ENCODE measurements around the gene NAPEPLD. TPM values are rescaled to one million over a fixed set of nuclear protein-coding genes. Genes with fewer than 3 reads are reported as not detected.

The NAPEPLD gene
- total and polyA plus RNA-seq, 2 of the 8 experiments (the other 6 are each of a cell fraction or from before 2014, with no cell fraction given), result 4.2 to 9.9 TPM

DNA sequence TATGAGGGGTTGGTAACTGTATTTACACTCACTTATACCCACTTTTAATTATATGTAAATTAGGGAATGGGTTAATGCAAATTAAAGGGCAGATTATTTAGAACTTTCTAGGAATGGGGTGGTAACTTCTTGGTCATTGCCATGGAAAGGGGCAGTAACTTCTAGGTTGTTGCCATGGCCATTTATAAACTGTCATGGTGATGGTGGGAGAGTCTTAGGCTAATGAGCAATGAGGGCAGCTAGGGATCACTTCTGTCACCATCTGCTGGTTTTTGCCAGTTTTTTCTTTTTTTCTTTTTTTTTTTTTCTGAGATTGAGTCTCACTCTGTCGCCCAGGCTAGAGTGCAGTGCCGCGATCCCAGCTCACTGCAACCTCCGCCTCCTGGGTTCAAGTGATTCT, 33.1 kb downstream of the NAPEPLD start:
- Histone ChIP-seq H3K18ac (ENCODE audit: extremely low read depth, low read length) (no peak overlapping the region), H2AFZ (ENCODE audit: low read length) (no peak overlapping the region), H3K9ac (replicated peaks in 1 of 4; ENCODE audit: extremely low read depth in 1 of 4, low read depth in 3 of 4, low read length in 3 of 4) (no peak overlapping the region), H2AK5ac (ENCODE audit: low read depth, low read length) (no peak overlapping the region), H3K27ac (ENCODE audit: low read depth, low read length) (no peak overlapping the region), H4K91ac (replicated peaks; ENCODE audit: insufficient read length, low read length) (no peak overlapping the region), H2BK15ac (ENCODE audit: low read length) (no peak overlapping the region), H2BK120ac (replicated peaks; ENCODE audit: low read depth, low read length) (no peak overlapping the region), H3K79me1 (ENCODE audit: low read depth, low read length) (no peaks in the 10 kb centered on the region), H3K27me3 (replicated peaks in 1 of 4; ENCODE audit: control insufficient read depth in 3 of 4, extremely low read depth in 1 of 4, insufficient read depth in 3 of 4, low read length in 3 of 4) (no peaks in the 10 kb centered on the region), H2BK12ac (ENCODE audit: low read depth, low read length) (no peak overlapping the region), H2BK5ac (ENCODE audit: low read depth, low read length) (no peak overlapping the region), H3K79me2 (ENCODE audit: control insufficient read depth in 1 of 2, insufficient read depth in 2 of 2, low read length in 2 of 2) (no peaks in the 10 kb centered on the region), H3K4me3 (ENCODE audit: extremely low read depth in 1 of 4, insufficient read depth in 2 of 4, low read depth in 3 of 4, low read length in 4 of 4) (no peak overlapping the region), H2BK20ac (ENCODE audit: low read length) (no peak overlapping the region), H3K4ac (replicated peaks; ENCODE audit: insufficient read length, low read depth, low read length) (no peak overlapping the region), H3K4me2 (ENCODE audit: insufficient read depth in 1 of 2, low read depth in 2 of 2, low read length in 2 of 2) (no peak overlapping the region), H4K20me1 (replicated peaks in 1 of 2; ENCODE audit: control insufficient read depth in 1 of 2, insufficient read depth in 2 of 2, low read length in 2 of 2) (no peaks in the 10 kb centered on the region), H3K23me2 (ENCODE audit: low read depth, low read length) (no peaks in the 10 kb centered on the region), H3K56ac (replicated peaks; ENCODE audit: insufficient read length, low read depth, low read length) (no peak overlapping the region), H3K4me1 (replicated peaks in 1 of 4; ENCODE audit: control insufficient read depth in 3 of 4, insufficient read depth in 4 of 4, low read length in 3 of 4) (no peaks in the 10 kb centered on the region), H3K36me3 (ENCODE audit: control insufficient read depth in 2 of 4, insufficient read depth in 4 of 4, low read length in 3 of 4) (peaks cover 0 to 15% (median 6%) of the 10 kb centered on the region in 4 experiments; a peak in 3 of 8 replicates), H3K9me3 (ENCODE audit: insufficient read depth in 2 of 2, low read depth in 1 of 2, low read length in 1 of 2) (no peaks in the 10 kb centered on the region), H3K23ac (ENCODE audit: insufficient read length) (no peak overlapping the region), H4K8ac (ENCODE audit: extremely low read depth, insufficient read depth, low read length) (no peak overlapping the region), H3K14ac (ENCODE audit: insufficient read length) (no peak overlapping the region), H4K5ac (ENCODE audit: insufficient read length, low read depth, low read length) (no peak overlapping the region)
- POLR2A ChIA-PET (ENCODE audit: partially characterized antibody), result no interaction called here
- WGBS, 2 experiments (ENCODE audit: extremely low coverage in 1 of 2, insufficient coverage in 1 of 2, insufficient read length in 1 of 2, insufficient replicate concordance in 2 of 2, low coverage in 1 of 2, low lambda C conversion rate in 2 of 2, missing lambda C conversion rate in 1 of 2), result 86% methylated on average over 4 of the region's 4 CpGs; no CpG with 5 or more reads in 1 of the 2 experiments
- CTCF ChIA-PET (ENCODE audit: partially characterized antibody), result interaction anchor here (1.1 kb wide), 1 partner anchor 9 kb away, joined by 4 read pairs; no protein-coding TSS in a partner anchor
- FAIRE-seq (no peak), DNase-seq (ENCODE audit: low read depth in 1 of 2, low spot score in 2 of 2) (no peak)
- TF ChIP-seq GTF2F1 (IDR thresholded peaks at IDR 0.05; ENCODE audit: borderline replicate concordance, low read depth, low read length) (no peak), JUN (IDR thresholded peaks at IDR 0.05; ENCODE audit: low read depth, low read length) (no peak), CTBP2 (IDR thresholded peaks at IDR 0.05; ENCODE audit: borderline replicate concordance, insufficient read depth, insufficient read length, low read length) (no peak), TEAD4 (IDR thresholded peaks at IDR 0.05; ENCODE audit: low read depth, low read length) (no peak), RNF2 (IDR thresholded peaks at IDR 0.05; ENCODE audit: borderline replicate concordance, low read depth, low read length, missing control alignments, poor library complexity, severe bottlenecking) (no peak), SIRT6 (IDR thresholded peaks at IDR 0.05; ENCODE audit: low read length) (no peak), EGR1 (IDR thresholded peaks at IDR 0.05; ENCODE audit: borderline replicate concordance, low read depth, low read length) (no peak), ATF2 (IDR thresholded peaks at IDR 0.05; ENCODE audit: low read length) (no peak), TCF12 (IDR thresholded peaks at IDR 0.05; ENCODE audit: low read depth, low read length) (no peak), SP1 (IDR thresholded peaks at IDR 0.05; ENCODE audit: low read depth, low read length) (no peak), EZH2 (IDR thresholded peaks at IDR 0.05; ENCODE audit: low read depth, low read length, severe bottlenecking) (no peak)
- TF ChIP-seq, protein P1, sequence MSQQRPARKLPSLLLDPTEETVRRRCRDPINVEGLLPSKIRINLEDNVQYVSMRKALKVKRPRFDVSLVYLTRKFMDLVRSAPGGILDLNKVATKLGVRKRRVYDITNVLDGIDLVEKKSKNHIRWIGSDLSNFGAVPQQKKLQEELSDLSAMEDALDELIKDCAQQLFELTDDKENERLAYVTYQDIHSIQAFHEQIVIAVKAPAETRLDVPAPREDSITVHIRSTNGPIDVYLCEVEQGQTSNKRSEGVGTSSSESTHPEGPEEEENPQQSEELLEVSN (IDR thresholded peaks at IDR 0.05), result no peak

All from H1 (cell line).